ENCODE measurements around the gene ICOS.

GRCh38 chr2:204008352-204008751 lies 71.8 kb downstream of the ICOS start:
- TF ChIP-seq JUND (IDR thresholded peaks at IDR 0.05) = no peak
- no peak for TF ChIP-seq HNF4G (IDR thresholded peaks at IDR 0.05)

Data from liver (tissue), 2 donors.